Progenitor cell of endocrine pancreas (in vitro differentiated cells): ENCODE measurements around the gene C16orf89. TPM values are rescaled to one million over a fixed set of nuclear protein-coding genes. Genes with fewer than 3 reads are reported as not detected.
A peak's percentile ranks its signal among the peaks of the same experiment; 100 is the strongest.

ENCODE experiments used
- DNase-seq: peaks from one replicate; pipeline ENCODE4 v3.0.0; 2021; ENCODE audit warnings: low spot score; ENCODE audit not compliant: unreplicated experiment
- H3K27ac Mint-ChIP-seq: 2 replicates; pipeline ENCODE4 v1.8.0; 2021; ENCODE audit warnings: mild to moderate bottlenecking, moderate library complexity, mixed read lengths
- H3K27me3 Mint-ChIP-seq: 2 replicates; pipeline ENCODE4 v1.8.0; 2021; ENCODE audit warnings: mixed read lengths
- H3K36me3 Mint-ChIP-seq: 2 replicates; pipeline ENCODE4 v1.8.0; 2022; ENCODE audit warnings: mixed read lengths; ENCODE audit not compliant: insufficient read depth
- H3K4me1 Mint-ChIP-seq: 2 replicates; pipeline ENCODE4 v1.8.0; 2021; ENCODE audit warnings: low read depth, mixed read lengths
- H3K4me3 Mint-ChIP-seq: 2 replicates; pipeline ENCODE4 v1.8.0; 2021; ENCODE audit warnings: low read depth, mild to moderate bottlenecking, moderate library complexity, mixed read lengths
- H3K9me3 Mint-ChIP-seq: 2 replicates; pipeline ENCODE4 v1.8.0; 2021; ENCODE audit warnings: low read depth, mixed read lengths
- CTCF ChIP-seq: fragments of 200-600 bp; sonication (generic); IDR thresholded peaks from one replicate; pipeline ENCODE4 v1.5.0; 2021; ENCODE audit warnings: antibody characterized with exemption, mild to moderate bottlenecking; ENCODE audit not compliant: unreplicated experiment
- total RNA-seq: library from RNA; stranded (reverse); gene quantifications from 2 replicates; pipeline ENCODE4 v1.2.1, GENCODE V29; 2021

The C16orf89 gene
- total RNA-seq, 1 donor from 2014 or later: not detected

- Mint-ChIP-seq H3K36me3 (peaks cover 4% of the 10 kb centered on the region), H3K4me1 (peaks cover 3% of the 10 kb centered on the region), H3K27ac (no peak overlapping the region), H3K4me3 (no peak overlapping the region), H3K9me3 (no peaks in the 10 kb centered on the region), H3K27me3 (no peaks in the 10 kb centered on the region)
- no peak for DNase-seq
- TF ChIP-seq CTCF: no peak
Measured at GRCh38 chr16:5026664-5027063, 39.1 kb downstream of the C16orf89 start.

DNA sequence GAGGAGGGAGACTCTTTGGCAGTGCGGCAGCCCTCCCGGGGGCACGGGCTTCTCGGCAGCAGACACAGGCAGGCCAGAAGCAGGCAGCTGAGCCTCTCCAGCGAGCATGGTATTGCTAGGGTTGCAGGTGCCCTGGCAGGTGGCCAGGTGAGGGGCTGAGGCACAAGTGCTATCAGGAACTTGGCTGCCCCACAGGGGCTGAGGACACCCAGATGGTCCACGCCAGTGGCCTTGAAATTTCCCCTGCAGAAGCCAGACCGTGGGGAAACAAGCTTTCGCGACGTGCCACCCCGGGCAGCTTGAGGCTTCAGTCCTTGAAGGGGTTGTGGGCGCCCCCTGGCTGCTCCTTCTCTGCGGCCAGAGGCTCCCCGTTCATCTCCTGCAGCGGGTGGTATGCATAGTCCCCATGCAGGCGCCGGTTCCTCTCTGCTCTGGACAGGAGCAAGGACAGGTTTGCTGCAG lies 40.6 kb downstream of the C16orf89 start:
- H3K4me3 Mint-ChIP-seq: no peak overlapping the region
- no peaks in the 10 kb centered on the region for H3K27me3 Mint-ChIP-seq

GRCh38 chr16:5024632-5025031 lies 41.1 kb downstream of the C16orf89 start:
- Mint-ChIP-seq H3K9me3 (no peaks in the 10 kb centered on the region), H3K27ac (no peak overlapping the region), H3K4me1 (peaks cover 3% of the 10 kb centered on the region), H3K27me3 (peaks cover 3% of the 10 kb centered on the region), H3K4me3 (no peak overlapping the region), H3K36me3 (peaks cover 4% of the 10 kb centered on the region)
- TF ChIP-seq CTCF: no peak
- no peak for DNase-seq

More for the DNA sequence above, 40.6 kb downstream of the C16orf89 start:
- no peaks in the 10 kb centered on the region for H3K9me3 Mint-ChIP-seq
- H3K27ac Mint-ChIP-seq: no peak overlapping the region
- TF ChIP-seq CTCF: peak; percentile 52
- H3K36me3 Mint-ChIP-seq: peaks cover 4% of the 10 kb centered on the region
- DNase-seq: no peak
- peaks cover 3% of the 10 kb centered on the region for H3K4me1 Mint-ChIP-seq

DNA sequence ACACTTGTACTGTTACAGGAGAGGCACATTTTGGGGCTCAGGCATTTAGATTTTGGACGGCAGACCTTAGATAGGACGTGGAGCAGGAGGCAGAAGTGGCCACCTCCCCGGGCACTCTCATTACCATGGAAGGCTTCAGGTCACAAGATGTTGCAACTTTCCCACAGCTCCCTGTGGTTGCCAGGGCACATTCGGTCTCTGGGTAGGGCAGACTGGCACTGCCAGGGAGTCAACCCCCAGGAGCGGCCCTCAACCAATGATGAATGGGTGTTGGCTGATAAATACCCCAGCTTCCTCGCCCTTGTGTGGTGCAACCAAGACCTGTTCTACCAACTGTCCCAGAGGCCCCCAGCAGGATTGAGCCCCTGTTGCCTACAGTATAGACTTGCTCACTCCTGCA lies 43.2 kb downstream of the C16orf89 start:
- H3K27me3 Mint-ChIP-seq: peaks cover 3% of the 10 kb centered on the region
- TF ChIP-seq CTCF: no peak
- peaks cover 3% of the 10 kb centered on the region for H3K4me1 Mint-ChIP-seq
- H3K36me3 Mint-ChIP-seq: peaks cover 1% of the 10 kb centered on the region
- no peak overlapping the region for H3K4me3 Mint-ChIP-seq
- DNase-seq: no peak
- no peak overlapping the region for H3K27ac Mint-ChIP-seq
- H3K9me3 Mint-ChIP-seq: no peaks in the 10 kb centered on the region

GRCh38 chr16:5020551-5020950 lies 45.2 kb downstream of the C16orf89 start:
- Mint-ChIP-seq H3K27me3 (peaks cover 3% of the 10 kb centered on the region), H3K4me3 (no peak overlapping the region), H3K27ac (no peak overlapping the region), H3K4me1 (peaks cover 3% of the 10 kb centered on the region), H3K9me3 (no peaks in the 10 kb centered on the region), H3K36me3 (no peaks in the 10 kb centered on the region)
- DNase-seq: no peak
- no peak for TF ChIP-seq CTCF
